ENCODE data around the gene BSPRY.
"Not testable (repeated sequence)": the region's sequence is repeated elsewhere in the genome, so short reads cannot be mapped to it uniquely, and the experiment has no call there.

BSPRY gene

GRCh38 chr9:113343732-113344231, 5.6 kb upstream of the BSPRY start:
- peak; percentile 93 for DNase-seq

DNA sequence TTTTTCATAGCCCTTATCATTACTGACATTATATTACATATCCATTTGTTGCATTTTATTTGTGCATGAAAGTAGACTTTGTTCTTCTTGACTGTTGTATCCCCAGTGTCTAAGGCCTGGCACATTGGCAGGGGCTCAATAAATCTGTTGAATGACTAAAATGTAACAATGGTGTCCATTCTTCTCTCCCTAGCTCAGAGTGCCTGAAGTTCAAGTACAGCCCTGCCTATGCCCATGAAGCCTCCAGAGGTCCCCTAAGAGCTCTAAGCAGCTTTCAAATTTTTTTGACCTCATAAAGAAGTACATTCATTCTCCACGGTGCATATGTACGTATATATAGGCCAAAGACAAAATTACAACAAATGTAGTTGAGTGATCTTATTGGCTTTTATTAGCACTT, 4.2 kb upstream of the BSPRY start:
- peak; percentile 43 for DNase-seq

GRCh38 chr9:113345671-113346070, 3.7 kb upstream of the BSPRY start:
- DNase-seq, result peak; percentile 43

GRCh38 chr9:113348437-113348836, 904 bp upstream of the BSPRY start:
- DNase-seq, result no peak

DNA sequence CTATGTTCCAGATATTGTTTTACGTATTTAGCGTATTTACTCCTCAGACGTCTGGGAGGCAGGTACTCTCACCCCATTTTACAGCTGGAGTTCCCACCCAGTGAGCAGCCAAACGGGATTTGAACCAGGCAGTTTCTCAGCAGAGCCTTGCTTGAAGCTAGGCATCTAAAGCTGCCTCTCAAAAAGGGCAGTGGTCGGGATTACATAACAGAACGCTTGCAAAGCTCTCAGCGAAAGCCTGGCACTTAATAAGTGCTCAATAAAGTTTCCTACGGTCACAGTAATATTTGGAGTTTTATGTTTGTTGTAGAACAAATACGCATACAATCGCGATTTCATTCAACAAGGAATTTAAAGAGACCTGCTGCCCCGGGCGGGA, 286 bp upstream of the BSPRY start:
- no peak for DNase-seq

GRCh38 chr9:113350107-113350661, 843 bp downstream of the BSPRY start:
- no peak for DNase-seq

GRCh38 chr9:113350937-113351336, 1.6 kb downstream of the BSPRY start:
- DNase-seq, result no peak

GRCh38 chr9:113352006-113352405, 2.7 kb downstream of the BSPRY start:
- no peak for DNase-seq

DNA sequence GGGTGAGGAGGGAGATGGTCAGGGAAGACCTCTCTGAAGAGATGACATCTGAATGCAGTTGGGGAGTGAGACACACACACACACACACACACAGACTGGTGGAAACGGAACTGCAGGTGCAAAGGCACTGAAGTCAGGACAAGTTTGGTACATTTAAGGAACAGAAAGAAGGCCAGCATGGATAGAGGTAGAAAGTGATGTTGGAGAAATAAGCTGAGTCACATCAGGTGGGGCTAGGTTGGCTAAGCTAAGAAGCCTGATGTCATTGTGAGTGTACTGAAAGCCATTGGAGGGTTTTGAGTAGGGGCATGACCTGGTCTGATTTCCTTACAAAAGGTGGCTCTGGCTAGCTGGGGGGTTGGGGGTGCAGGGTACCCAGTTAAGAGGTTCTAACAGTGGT, 3.1 kb downstream of the BSPRY start:
- no peak for DNase-seq

DNA sequence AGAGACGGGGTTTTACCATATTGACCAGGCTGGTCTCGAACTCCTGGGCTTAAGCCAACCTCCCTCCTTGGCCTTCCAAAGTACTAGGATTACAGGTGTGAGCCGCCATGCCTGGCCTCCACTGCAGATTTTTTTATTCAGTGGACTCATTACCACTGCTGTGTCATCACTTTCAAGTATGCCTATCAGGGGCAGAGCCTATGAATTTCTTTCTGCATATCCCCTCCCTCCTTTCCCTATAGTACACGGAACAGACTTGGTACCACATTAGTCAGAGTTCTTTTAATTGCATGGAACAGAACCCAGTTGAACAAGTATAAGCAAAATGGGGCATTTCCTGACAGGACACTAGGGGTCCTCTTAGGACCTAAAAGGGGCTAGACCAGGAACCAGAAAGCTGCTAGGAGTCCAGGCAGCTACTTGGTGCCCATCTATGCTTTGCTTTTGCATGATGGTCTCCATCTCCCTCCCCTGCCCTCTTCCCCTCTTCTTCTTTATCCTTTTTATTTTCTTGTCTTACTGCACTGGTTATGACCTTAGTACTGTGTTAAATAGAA, 5.8 kb downstream of the BSPRY start:
- peak; percentile 78 for DNase-seq

DNA sequence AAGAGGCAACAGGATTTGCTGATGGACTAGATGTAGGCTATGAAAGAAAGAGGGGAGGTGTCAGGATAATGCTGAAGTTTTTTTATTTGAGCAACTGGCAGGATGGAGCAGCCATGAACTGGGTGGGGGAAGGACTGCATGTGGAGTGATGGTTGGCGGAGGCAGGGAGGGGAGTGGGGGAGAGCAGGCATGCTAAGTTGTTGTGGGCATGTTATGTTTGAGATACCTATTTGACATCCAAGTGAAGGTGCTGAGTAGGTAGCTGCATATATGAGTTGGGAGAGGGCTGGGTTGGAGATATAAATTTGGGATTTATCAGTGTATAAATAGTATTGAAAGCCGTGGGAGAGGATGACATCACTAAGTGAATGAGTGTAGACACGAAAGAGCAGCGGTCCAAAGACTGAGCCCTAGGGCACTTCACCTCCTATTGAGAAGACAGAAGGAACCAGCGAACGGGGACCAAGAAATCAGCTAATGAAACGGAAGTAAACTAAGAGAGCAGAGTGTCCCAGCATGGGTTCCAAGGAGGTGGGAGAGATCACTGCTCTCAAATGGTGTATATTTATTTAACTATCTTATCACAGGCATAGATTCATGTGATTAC, 7.4 kb downstream of the BSPRY start:
- DNase-seq, result no peak

GRCh38 chr9:113359385-113359784, 10.0 kb downstream of the BSPRY start:
- DNase-seq, result no peak

DNA sequence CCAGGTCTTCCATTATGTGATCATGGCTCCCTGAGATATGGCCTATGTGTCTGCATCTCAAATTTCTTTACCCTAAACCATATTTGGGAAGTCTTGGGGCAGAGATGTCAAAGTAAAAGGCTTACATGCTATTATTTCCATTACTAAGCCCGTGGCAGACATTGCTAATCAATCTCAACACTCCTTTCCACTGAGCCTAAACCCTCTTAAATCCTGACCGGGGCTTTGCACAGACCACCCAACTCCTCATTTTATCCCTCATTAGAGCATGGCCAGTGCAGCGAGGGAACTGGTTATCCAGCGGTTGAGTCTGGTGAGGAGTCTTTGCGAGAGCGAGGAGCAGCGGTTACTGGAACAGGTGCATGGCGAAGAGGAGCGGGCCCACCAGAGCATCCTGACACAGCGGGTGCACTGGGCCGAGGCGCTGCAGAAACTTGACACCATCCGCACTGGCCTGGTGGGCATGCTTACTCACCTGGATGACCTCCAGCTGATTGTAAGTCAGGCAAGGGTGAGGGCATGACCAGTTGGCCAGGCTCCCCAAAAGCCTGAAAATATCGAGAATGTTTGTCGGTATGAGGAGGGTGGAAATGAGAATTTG, 11.0 kb downstream of the BSPRY start:
- DNase-seq, result no peak

DNA sequence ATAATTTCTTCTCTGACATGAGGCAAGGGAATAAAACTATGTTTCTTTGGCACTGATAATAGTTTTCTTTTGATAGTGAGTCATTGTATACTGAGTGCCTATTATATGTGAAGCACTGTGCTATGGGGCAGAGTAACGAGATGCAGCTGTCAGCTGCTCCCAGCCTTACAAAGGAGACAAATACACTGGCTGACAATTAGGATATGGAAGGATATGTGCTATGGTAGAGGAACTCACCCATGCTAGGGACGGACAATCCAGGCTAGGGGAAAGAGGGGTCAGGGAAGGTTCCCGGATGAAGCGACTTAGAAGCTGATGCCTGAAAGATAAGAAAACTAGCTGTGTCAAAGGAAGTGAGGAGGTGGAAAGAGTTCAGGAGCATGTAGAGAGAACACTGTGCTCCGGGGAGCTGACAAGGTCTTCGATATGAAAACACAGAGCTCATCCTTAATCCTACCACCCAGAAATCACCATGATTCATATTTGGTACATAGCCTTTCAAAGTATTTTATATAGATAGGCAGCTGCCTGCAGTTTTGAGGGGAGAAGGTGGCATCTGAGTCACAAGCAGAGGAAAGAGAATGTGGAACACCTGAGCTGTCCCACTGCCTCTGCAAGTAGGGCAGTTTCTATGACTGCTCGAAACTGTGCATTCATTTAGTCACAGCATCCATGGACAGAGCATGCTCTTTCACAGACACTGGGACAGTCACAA, 12.1 kb downstream of the BSPRY start:
- no peak for DNase-seq

DNA sequence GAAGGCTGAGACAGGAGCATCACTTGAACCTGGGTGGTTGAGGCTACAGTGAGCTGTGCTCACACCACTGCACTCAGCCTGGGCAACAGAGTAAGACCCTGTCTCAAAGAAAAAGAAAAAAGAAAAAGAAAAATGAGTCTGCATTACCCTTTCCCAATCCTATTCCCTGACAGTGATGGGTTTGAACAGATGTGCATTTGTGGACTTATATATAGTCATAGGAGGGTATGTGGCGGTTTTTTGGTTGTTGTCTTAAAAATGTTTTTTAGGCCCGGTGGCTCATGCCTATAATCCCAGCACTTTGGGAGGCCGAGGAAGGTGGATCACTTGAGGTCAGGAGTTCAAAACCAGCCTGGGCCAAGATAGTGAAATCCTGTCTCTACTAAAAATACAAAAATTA, 14.0 kb downstream of the BSPRY start:
- no peak for DNase-seq

GRCh38 chr9:113364951-113365350, 15.6 kb downstream of the BSPRY start:
- peak; percentile 17 for DNase-seq

DNA sequence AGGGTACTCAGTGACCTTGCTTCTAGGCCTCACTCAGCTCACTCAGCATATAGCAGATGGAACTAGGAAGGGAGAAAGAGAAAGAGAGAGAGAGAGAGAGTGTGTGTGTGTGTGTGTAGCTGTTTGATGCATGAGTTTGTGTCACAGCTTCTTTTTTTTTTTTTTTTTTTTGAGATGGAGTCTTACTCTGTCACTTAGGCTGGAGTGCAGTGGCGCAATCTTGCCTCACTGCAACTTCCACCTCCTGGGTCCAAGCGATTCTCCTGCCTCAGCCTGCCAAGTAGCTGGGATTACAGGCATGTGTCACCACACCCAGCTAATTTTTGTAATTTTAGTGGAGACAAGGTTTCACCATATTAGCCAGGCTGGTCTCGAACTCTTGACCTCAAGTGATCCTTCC, 16.3 kb downstream of the BSPRY start:
- not testable (repeated sequence) for DNase-seq

GRCh38 chr9:113368348-113368981, 19.1 kb downstream of the BSPRY start:
- no peak for DNase-seq

DNA sequence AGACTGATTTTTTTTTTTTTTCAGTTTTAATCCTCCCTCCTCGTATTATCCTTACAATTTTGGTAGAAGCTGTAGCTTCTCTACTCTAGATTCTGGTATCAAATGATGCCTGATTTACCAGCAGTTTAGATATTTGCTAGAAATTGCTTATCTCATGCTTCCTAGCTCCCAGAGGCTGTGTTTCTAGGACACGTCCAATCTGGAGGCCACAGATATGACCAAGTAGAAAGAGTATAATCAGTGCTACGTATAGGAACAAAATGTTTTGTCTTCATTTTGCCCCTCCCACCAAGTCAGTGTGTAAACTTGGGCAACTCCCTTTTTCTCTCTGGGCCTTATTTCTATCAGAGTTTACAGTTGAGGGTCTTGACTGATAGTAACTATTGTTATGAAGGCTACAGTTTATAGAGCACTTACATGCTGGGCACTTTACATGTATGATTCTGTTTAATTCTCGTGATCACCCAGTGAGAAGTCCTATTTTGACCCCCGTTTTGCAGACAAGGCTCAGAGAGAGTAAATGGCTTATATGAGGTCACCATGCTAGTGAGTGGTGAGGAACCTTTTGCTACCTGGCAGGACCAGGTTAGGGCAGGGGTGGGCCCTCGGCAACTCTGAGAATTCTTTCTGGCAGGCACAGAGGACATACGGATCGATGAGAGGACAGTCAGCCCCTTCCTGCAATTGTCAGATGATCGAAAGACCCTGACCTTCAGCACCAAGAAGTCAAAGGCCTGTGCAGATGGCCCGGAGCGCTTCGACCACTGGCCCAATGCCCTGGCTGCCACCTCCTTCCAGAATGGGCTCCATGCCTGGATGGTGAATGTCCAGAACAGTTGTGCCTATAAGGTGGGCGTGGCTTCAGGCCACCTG, 19.9 kb downstream of the BSPRY start:
- peak; percentile 97 for DNase-seq

- DNase-seq, result no peak
Observed at GRCh38 chr9:113369855-113370140, 20.5 kb downstream of the BSPRY start.

DNA sequence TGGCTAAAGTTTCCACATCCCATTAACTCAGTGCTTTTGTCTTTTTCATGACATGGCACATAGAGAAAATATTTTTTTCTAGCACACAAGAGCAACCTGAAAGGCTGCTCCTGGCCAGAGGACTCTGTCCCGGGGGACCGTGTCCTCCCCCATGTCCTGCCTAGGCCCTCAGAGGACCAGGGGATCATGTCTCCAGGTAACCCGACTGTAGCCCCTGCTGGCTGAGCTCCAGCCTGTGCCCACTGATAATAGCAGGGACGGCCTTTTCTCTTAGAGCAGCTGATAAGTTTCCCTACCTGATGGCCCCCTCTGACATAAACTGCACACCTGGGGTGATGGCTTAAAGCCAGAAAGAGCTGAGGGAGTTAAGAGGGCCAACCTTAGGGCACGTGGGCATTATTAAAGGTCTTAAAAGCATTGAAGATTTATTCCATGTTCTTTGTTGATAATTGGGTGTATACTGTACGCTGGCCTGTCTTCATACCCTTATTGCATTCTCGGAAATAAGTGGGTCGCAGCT, 21.5 kb downstream of the BSPRY start:
- no peak for DNase-seq

DNA sequence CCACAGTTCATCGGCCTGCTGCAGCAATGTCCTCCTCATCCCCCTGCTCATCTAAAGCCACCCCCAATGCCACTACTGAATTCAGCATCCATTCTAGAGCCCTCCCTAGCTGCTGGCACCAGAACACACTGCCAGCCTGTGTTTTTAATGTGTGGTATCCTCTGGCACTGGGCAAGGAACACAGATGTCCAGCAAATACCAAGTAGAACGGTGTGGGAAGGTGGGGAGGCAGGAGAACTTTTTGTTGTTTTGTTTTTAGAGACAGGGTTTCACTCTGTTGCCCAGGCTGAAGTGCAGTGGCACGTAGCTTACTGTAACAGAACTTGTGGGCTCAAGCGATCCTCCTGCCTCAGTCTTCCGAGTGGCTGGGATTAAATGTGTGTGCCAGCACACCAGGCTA, 22.7 kb downstream of the BSPRY start:
- no peak for DNase-seq

All from OCI-M1 (cell line).